GM21423 (cell line): ENCODE measurements around the gene ZBTB42.
"Not testable (repeated sequence)": the region's sequence is repeated elsewhere in the genome, so short reads cannot be mapped to it uniquely, and the experiment has no call there.

Experiments
- ATAC-seq: cut with Tn5 transposase; IDR thresholded peaks from one replicate; pipeline ENCODE4 v1.9.1; 2021; ENCODE audit warnings: mild to moderate bottlenecking, moderate library complexity; ENCODE audit not compliant: unreplicated experiment

ZBTB42 gene

GRCh38 chr14:104806625-104807465, 5.9 kb downstream of the ZBTB42 start:
- no peak for ATAC-seq

DNA sequence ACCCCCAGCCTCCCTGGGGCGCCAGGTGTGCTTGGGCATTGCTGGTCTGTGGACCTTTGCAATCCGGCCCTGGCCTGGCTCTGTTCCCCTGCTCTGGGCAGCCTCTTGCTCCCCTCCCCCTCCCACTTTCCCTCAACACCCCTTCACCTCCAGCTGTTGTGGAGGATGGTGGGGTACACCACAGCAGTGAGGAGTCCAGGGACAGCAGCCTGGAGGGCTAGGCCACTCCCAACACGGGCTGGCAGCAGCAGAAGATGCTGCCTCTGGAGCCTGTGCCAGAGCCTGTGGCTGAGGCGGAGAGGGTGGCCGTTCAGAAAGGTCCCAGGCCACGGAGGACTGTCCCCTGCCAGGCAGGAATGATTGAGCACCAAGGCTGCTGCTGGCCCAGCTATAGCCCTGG, 7.6 kb downstream of the ZBTB42 start:
- ATAC-seq: no peak

GRCh38 chr14:104810316-104810715, 9.4 kb downstream of the ZBTB42 start:
- ATAC-seq: no peak

- ATAC-seq: no peak
Observed at GRCh38 chr14:104813286-104813685, 12.4 kb downstream of the ZBTB42 start.

DNA sequence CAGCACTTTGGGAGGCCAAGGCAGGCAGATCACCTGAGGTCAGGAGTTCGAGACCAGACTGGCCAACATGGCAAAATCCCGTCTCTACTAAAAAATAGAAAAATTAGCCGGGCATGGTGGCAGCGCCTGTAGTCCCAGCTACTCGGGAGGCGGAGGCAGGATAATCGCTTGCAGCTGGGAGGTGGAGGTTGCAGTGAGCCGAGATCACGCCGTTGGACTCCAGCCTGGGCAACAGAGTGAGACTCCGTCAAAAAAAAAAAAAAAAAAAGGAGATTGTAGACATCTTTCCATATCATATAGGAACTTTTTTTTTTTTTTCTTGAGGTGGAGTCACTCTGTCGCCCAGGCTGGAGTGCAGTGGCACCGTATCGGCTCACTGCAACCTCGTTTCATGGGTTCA, 13.8 kb downstream of the ZBTB42 start:
- not testable (repeated sequence) for ATAC-seq

DNA sequence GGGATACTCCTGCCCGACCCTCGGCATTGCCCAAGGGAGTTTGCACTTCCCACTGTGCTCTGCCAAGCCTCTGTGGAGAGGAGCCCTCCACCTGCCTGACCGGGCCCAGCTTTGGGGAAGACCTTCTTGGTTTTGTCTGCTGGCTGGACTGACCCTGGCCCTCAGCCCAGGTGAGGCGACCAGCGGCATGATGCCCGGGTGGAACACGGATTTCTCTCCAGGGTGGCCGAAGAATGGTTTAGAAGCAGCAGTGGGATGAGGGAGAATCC, 15.6 kb downstream of the ZBTB42 start:
- ATAC-seq: no peak

DNA sequence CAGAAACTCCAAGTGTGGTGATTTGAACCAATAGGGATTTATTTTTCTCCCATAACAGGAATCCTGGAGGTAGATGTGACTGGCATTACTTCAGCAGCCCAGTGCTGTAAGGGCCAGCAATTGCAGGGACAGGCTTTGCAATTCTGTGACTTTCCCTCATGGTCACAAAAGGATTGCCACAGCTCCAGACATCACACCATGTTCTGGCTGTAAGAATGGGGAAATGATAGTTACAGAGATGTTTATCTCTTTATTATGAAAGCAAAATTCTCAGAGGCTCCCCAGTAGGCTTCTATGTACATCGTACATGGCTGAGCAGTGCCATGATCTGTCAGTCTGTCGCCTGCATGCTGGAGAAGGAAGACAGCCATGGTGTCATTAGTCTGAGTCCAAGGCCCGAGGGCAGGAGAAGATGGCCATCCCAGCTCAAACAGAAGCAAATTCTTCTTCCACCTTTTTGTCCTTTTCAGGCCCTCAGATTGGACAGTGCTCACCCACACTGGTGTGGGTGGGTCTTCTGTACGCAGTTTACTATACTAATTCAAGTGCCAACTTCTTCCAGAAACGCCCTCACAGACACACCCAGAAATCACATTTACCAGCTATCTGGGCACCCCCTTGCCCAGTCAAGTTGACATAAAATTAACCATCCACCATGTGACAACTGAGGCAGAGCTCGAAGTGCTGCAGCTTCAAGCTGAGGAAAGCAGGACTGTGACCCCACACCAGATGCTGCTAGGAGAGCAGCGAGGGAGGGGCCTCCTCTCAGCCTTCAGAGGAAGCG, 17.2 kb downstream of the ZBTB42 start:
- no peak for ATAC-seq

DNA sequence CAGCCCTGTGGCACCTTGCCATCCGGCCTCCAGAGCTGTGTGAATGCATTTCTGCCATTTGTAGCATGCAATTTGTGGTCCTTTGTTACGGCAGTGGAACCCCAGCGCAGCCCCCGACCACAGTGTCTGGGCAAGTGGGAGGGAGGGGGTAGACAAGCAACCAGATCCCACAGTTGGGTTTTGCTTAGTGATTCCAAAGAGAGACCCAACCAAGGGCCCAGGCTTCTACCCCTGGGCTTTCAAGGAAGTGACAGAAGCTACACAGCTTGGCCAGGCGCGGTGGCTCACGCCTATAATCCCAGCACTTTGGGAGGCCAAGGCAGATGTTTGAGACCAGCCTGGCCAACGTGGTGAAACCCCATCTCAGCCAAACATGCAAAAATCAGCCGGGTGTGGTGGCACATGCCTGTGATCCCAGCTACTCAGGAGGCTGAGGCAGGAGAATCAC, 17.8 kb downstream of the ZBTB42 start:
- ATAC-seq: no peak

DNA sequence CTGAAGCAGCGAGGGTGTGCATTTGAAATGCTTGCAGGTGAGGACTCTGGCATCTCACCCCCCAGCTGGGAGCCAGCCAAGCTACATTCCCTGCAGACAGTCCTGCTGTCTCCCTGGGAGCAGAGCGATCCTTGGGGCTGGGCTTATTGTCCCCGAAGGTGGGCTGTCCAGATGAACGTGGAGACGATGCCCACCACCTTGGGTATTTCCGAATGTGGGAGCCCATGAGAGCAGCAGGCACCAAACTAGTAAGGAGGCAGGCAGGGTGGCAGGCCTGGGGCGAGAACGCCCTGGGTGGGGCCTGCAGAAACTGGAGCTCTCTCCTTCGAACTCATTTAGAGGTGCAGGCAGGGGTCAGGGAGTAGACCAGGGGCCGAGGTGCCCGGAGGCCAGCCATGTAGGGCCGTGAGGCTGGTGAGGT, 18.5 kb downstream of the ZBTB42 start:
- ATAC-seq: no peak

DNA sequence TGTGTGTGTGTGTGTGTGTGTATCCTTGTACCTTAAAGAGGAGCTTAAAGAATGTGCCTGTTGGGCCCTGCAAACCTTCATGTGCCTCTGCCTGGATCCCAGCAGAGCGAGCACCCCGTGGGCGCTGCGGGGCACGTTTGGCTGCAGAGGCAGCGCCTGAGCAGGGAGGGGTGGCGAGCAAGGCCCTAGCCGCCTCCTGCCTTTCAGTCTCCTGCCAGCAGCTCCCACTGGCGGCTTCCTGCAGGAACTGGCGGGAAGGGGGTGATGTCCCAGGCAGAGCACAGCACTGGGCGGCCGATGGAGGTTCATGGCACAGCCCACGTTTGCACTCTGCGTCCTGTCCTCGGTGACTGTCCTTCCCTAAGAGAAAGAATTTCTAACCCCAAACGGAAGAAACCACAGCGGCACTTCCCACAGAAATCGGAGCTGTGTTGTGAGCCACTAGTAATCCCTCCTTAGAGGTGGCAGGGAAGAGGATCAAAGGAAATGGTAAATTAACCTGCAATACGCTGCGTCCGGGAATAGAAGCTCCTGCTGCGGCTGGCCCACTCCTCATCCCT, 19.8 kb downstream of the ZBTB42 start:
- ATAC-seq: no peak

GRCh38 chr14:104821229-104821945, 20.5 kb downstream of the ZBTB42 start:
- no peak for ATAC-seq

- no peak for ATAC-seq
Observed at GRCh38 chr14:104821971-104822608, 21.2 kb downstream of the ZBTB42 start.

DNA sequence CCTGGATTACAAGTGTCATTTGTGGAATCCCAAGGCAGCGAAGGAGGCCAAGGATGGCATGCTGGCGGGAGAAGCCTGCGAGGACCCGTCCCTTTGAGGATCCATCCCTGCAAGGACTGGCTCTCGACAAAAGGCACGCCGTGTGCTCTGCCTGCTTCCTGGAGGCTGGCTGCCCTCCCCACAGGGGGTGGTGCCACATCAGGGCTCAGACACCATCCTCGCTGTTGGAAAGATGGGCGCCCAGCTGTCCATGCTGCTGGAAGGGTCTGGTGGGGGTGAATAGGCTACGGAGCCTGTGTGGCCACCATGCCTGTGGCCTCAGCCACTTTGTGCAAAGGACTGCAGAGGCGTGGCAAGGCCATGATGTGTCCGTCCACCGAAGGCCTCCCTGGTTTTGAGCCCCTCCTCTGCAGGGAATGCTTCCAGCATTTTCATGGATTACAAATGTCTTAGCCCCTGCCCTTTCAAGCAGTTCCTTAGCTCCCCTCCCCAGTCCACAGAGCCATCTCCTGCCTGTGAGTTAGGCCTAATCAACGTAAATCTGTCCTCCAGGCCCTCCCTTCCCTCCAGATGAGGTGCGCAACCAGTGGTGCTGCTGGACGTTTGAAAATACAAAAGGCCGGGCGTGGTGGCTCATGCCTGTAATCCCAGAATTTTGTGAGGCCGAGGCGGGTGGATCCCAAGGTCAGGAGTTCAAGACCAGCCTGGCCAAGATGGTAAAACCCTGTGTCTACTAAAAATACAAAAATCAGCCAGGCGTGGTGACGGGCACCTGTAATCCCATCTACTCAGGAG, 22.1 kb downstream of the ZBTB42 start:
- no peak for ATAC-seq

- ATAC-seq: no peak
Observed at GRCh38 chr14:104824353-104824997, 23.6 kb downstream of the ZBTB42 start.

GRCh38 chr14:104826189-104826860, 25.4 kb downstream of the ZBTB42 start:
- peak; percentile 80 for ATAC-seq

DNA sequence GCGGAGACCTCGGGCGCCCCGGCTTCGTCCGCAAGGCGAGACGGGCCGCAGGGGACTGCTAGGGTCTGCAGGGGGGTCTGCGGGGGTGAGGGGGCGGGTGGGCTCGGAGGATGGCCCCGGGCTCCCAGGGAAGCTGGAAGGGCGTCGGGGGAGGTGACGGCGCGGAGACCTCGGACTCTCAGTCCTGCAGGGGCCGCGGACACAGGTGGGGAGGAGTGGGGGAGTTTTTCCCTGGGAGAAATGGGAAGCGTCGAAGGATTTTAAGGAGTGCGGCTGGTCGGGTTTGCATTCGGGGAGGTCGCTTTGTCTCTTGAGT, 25.9 kb downstream of the ZBTB42 start:
- ATAC-seq: no peak

- no peak for ATAC-seq
Observed at GRCh38 chr14:104827177-104828055, 26.5 kb downstream of the ZBTB42 start.

GRCh38 chr14:104830781-104831180, 29.9 kb downstream of the ZBTB42 start:
- no peak for ATAC-seq
